Gastrocnemius medialis (tissue), 4 donors: ENCODE measurements around the gene BICDL2.

Experiments
- CTCF ChIP-seq, 5 experiments: fragments of 450-650 bp in 3 of 5; fragments of 200-600 bp in 2 of 5; sonication (generic) in 2 of 5; IDR thresholded peaks in 4 of 5; conservative IDR thresholded peaks in 1 of 5; 1 replicate in 4 of 5; 2 replicates in 1 of 5; pipeline ENCODE4 v1.5.1; 2016 to 2019; ENCODE audit warnings: antibody characterized with exemption in 5 of 5, mild to moderate bottlenecking in 3 of 5, moderate library complexity in 3 of 5
- POLR2A ChIP-seq, 2 donors: fragments of 450-650 bp; IDR thresholded peaks; one replicate each; pipeline ENCODE4 v1.6.1; 2017; ENCODE audit warnings: antibody characterized with exemption in 2 of 2, mild to moderate bottlenecking in 2 of 2, moderate library complexity in 2 of 2

GRCh38 chr16:3071655-3072054 lies 34.9 kb upstream of the BICDL2 start:
- TF ChIP-seq CTCF (IDR thresholded peaks at IDR 0.05 in 4 of 5, conservative IDR thresholded peaks at IDR 0.05 in 1 of 5) (no peak), POLR2A (IDR thresholded peaks at IDR 0.05) (no peak)
